ENCODE measurements around the gene FADS6. TPM values are rescaled to one million over a fixed set of nuclear protein-coding genes. Genes with fewer than 3 reads are reported as not detected.

Gene FADS6
- total and polyA plus RNA-seq, 2 of the 13 experiments (the other 11 are each of a cell fraction or from before 2014, with no cell fraction given): 0.11 TPM

DNA sequence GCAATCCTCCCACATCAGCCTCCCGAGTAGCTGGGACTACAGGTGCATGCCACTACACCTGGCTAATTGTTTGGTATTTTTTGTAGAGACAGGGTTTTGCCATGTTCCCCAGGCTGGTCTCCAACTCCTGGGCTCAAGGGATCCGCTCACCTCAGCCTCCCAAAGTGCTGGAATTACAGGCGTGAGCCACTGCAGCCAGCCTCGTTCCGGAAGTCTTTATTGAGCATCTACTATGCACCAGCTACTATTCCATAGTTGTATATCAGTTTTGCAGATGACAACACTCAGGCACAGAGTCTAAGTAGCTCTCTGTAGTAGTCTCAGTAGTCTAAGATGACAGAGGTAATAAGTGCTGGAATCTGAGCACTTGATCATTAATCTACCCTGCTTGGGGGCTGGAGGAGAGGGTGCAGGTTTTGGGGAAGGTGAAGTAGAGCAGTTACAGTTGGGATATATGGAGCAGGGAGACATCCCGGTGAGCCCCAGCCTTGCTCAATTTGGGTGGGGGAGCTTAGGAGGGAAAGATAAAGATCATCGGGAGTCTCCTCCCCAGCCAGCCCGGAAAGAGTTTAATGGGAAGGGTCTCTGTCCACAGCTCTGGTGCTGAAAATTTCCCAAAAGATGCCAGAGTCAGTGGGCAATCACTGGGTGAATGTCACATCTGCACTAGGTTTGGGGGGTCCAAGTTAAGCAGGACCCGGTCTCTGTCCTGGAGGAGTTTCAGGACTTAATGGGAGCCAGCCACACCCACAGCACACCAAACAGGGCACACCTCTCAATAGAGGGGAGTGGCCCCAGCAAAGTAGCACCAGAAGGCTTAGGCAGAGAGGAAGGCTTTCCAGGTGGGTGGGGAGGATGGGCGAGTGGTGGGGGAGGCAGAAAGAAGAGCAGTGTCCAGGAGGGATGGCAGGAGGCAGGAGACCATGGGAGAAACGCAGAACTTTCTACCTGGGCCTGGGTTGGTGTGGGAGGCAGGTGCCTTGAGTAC, 43.9 kb upstream of the FADS6 start:
- Histone ChIP-seq H3K27ac (ENCODE audit: extremely low read length, insufficient read depth, low read length) (no peak overlapping the region), H3K27me3 (ENCODE audit: control insufficient read depth in 1 of 2, insufficient read depth in 2 of 2, low read length in 2 of 2) (peaks cover 26 to 93% of the 10 kb centered on the region in 2 experiments), H3K36me3 (replicated peaks in 1 of 2; ENCODE audit: control insufficient read depth in 1 of 2, insufficient read depth in 2 of 2, low read length in 2 of 2) (no peaks in the 10 kb centered on the region), H3K4me2 (ENCODE audit: low read depth, low read length) (no peak overlapping the region), H3K4me1 (ENCODE audit: insufficient read depth, low read length) (no peaks in the 10 kb centered on the region), H3K9ac (ENCODE audit: insufficient read depth, low read depth, low read length) (no peak overlapping the region), H3K4me3 (replicated peaks in 1 of 3; ENCODE audit: insufficient read depth in 1 of 3, low read depth in 2 of 3, low read length in 3 of 3) (no peak overlapping the region), H3K79me2 (ENCODE audit: insufficient read depth, low read length) (no peaks in the 10 kb centered on the region), H2AFZ (ENCODE audit: low read length) (no peak overlapping the region), H3K9me3 (ENCODE audit: low read length) (no peaks in the 10 kb centered on the region), H4K20me1 (ENCODE audit: insufficient read depth, low read length) (no peaks in the 10 kb centered on the region)
- ChIA-PET POLR2A (no interaction called here), CTCF (ENCODE audit: low intra/inter-chr PET ratio, low total read pairs) (no interaction called here)
- WGBS (ENCODE audit: low lambda C conversion rate): 31% methylated on average over 11 of the region's 11 CpGs
- BruUV-seq (replicated peaks): no TSS peak
- ATAC-seq (no peak), DNase-seq (ENCODE audit: low spot score) (no peak), FAIRE-seq (no peak)
- in situ Hi-C loops (cut with HindIII; ENCODE audit: extremely low pct_ligation_motif_present, low pct_unique_long_range_greater_than_20kb) (no loop called here), intact Hi-C loops (cut with micrococcal nuclease; ENCODE audit: unreplicated experiment) (no loop called here)
- TF ChIP-seq ZNF563 (CRISPR knock-in tag; IDR thresholded peaks at IDR 0.05): no peak
- TF ChIP-seq ZBTB7B (CRISPR knock-in tag; IDR thresholded peaks at IDR 0.05): no peak
- TF ChIP-seq, protein P1, sequence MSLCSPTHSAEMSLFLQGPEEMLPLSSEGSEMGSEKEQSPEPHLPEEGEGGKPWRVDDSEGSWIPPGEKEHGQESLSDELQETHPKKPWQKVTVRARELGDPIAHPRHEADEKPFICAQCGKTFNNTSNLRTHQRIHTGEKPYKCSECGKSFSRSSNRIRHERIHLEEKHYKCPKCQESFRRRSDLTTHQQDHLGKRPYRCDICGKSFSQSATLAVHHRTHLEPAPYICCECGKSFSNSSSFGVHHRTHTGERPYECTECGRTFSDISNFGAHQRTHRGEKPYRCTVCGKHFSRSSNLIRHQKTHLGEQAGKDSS (CRISPR knock-in tag; IDR thresholded peaks at IDR 0.05; ENCODE audit: borderline replicate concordance, low read depth): no peak
- no peak for TF ChIP-seq MBD4 (IDR thresholded peaks at IDR 0.05; ENCODE audit: borderline replicate concordance, low read length)
- TF ChIP-seq, protein P2, sequence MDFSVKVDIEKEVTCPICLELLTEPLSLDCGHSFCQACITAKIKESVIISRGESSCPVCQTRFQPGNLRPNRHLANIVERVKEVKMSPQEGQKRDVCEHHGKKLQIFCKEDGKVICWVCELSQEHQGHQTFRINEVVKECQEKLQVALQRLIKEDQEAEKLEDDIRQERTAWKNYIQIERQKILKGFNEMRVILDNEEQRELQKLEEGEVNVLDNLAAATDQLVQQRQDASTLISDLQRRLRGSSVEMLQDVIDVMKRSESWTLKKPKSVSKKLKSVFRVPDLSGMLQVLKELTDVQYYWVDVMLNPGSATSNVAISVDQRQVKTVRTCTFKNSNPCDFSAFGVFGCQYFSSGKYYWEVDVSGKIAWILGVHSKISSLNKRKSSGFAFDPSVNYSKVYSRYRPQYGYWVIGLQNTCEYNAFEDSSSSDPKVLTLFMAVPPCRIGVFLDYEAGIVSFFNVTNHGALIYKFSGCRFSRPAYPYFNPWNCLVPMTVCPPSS (IDR thresholded peaks at IDR 0.05): no peak
- no peak for TF ChIP-seq GATAD1 (CRISPR knock-in tag; IDR thresholded peaks at IDR 0.05)
- TF ChIP-seq MIER2 (CRISPR knock-in tag; IDR thresholded peaks at IDR 0.05): peak; percentile 90
- peak; percentile 67 for TF ChIP-seq EHMT2 (IDR thresholded peaks at IDR 0.05; ENCODE audit: borderline replicate concordance, low read depth, low read length)
- TF ChIP-seq MIXL1 (CRISPR knock-in tag; IDR thresholded peaks at IDR 0.05): no peak
- no peak for TF ChIP-seq RXRB (CRISPR knock-in tag; IDR thresholded peaks at IDR 0.05; ENCODE audit: borderline replicate concordance)
- TF ChIP-seq, protein P3, sequence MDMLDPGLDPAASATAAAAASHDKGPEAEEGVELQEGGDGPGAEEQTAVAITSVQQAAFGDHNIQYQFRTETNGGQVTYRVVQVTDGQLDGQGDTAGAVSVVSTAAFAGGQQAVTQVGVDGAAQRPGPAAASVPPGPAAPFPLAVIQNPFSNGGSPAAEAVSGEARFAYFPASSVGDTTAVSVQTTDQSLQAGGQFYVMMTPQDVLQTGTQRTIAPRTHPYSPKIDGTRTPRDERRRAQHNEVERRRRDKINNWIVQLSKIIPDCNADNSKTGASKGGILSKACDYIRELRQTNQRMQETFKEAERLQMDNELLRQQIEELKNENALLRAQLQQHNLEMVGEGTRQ (IDR thresholded peaks at IDR 0.05; ENCODE audit: low read depth, low read length): no peak
- TF ChIP-seq, protein P3 (CRISPR knock-in tag; IDR thresholded peaks at IDR 0.05; ENCODE audit: borderline replicate concordance): no peak
- TF ChIP-seq, protein P4, sequence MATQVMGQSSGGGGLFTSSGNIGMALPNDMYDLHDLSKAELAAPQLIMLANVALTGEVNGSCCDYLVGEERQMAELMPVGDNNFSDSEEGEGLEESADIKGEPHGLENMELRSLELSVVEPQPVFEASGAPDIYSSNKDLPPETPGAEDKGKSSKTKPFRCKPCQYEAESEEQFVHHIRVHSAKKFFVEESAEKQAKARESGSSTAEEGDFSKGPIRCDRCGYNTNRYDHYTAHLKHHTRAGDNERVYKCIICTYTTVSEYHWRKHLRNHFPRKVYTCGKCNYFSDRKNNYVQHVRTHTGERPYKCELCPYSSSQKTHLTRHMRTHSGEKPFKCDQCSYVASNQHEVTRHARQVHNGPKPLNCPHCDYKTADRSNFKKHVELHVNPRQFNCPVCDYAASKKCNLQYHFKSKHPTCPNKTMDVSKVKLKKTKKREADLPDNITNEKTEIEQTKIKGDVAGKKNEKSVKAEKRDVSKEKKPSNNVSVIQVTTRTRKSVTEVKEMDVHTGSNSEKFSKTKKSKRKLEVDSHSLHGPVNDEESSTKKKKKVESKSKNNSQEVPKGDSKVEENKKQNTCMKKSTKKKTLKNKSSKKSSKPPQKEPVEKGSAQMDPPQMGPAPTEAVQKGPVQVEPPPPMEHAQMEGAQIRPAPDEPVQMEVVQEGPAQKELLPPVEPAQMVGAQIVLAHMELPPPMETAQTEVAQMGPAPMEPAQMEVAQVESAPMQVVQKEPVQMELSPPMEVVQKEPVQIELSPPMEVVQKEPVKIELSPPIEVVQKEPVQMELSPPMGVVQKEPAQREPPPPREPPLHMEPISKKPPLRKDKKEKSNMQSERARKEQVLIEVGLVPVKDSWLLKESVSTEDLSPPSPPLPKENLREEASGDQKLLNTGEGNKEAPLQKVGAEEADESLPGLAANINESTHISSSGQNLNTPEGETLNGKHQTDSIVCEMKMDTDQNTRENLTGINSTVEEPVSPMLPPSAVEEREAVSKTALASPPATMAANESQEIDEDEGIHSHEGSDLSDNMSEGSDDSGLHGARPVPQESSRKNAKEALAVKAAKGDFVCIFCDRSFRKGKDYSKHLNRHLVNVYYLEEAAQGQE (IDR thresholded peaks at IDR 0.05; ENCODE audit: borderline replicate concordance in 1 of 2, low read depth in 1 of 2, low read length in 2 of 2): peak; percentile 49 to 93
